Spleen (tissue), 7 donors: ENCODE results near the gene USP17L30.
"Not testable (repeated sequence)": the region's sequence is repeated elsewhere in the genome, so short reads cannot be mapped to it uniquely, and the experiment has no call there.

ENCODE experiments used
- POLR2A ChIP-seq, 3 donors: fragments of 450-650 bp; IDR thresholded peaks; one replicate each; pipeline ENCODE4 v1.5.1; 2017; ENCODE audit warnings: antibody characterized with exemption in 3 of 3, mild to moderate bottlenecking in 1 of 3
- TF ChIP-seq, protein P1 (sequence below), 11 experiments: fragments of 200-600 bp in 7 of 11; fragments of 450-650 bp in 4 of 11; sonication (generic) in 4 of 11; IDR thresholded peaks in 8 of 11; conservative IDR thresholded peaks in 3 of 11; 1 replicate in 7 of 11; 2 replicates in 4 of 11; pipeline versions ENCODE4 v1.4.0 to v1.8.0; 2016 to 2021; ENCODE audit warnings: antibody characterized with exemption in 11 of 11, inconsistent platforms in 4 of 11, mild to moderate bottlenecking in 1 of 11
- donor health status: DM: no; HTN: no; CAD: no; lungs with moderate emphysema.
- donor health status: DM: no; HTN: no; CAD: no.
- donor health status: DM: no; HTN: no; CAD: no.

GRCh38 chr4:9334358-9334757 lies 28.6 kb upstream of the USP17L30 start, which contains the start of gene USP17L26:
- TF ChIP-seq POLR2A (IDR thresholded peaks at IDR 0.05) = not testable (repeated sequence)
- TF ChIP-seq, protein P1, sequence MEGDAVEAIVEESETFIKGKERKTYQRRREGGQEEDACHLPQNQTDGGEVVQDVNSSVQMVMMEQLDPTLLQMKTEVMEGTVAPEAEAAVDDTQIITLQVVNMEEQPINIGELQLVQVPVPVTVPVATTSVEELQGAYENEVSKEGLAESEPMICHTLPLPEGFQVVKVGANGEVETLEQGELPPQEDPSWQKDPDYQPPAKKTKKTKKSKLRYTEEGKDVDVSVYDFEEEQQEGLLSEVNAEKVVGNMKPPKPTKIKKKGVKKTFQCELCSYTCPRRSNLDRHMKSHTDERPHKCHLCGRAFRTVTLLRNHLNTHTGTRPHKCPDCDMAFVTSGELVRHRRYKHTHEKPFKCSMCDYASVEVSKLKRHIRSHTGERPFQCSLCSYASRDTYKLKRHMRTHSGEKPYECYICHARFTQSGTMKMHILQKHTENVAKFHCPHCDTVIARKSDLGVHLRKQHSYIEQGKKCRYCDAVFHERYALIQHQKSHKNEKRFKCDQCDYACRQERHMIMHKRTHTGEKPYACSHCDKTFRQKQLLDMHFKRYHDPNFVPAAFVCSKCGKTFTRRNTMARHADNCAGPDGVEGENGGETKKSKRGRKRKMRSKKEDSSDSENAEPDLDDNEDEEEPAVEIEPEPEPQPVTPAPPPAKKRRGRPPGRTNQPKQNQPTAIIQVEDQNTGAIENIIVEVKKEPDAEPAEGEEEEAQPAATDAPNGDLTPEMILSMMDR (IDR thresholded peaks at IDR 0.05 in 8 of 11, conservative IDR thresholded peaks at IDR 0.05 in 3 of 11) = not testable (repeated sequence)
